SK-N-SH (cell line): ENCODE results near the gene INTS6. TPM values are rescaled to one million over a fixed set of nuclear protein-coding genes. Genes with fewer than 3 reads are reported as not detected.

ENCODE experiments used
- CTCF ChIA-PET: fragments of 300-600, 350-600 bp; formaldehyde crosslinking; extraction: SDS; loops from one replicate; lab custom pipeline; 2021; lab: Yijun Ruan, JAX
- POLR2A ChIA-PET: fragments of 350-600 bp; sonication (Branson Sonifier 250); formaldehyde crosslinking; extraction: SDS; loops from one replicate; lab custom pipeline; 2020; ENCODE audit warnings: antibody characterized with exemption, inconsistent platforms; lab: Yijun Ruan, JAX
- DNase-seq: peaks from one replicate; pipeline ENCODE4 v3.0.0; 2012
- H2AFZ ChIP-seq: fragments of 200-600 bp; sonication (generic); 2 replicates; pipeline ENCODE4 v1.8.1; 2016; ENCODE audit warnings: antibody characterized with exemption, mild to moderate bottlenecking, low read depth
- H3F3A ChIP-seq: fragments of 200-600 bp; sonication (generic); replicated peaks from 2 replicates; pipeline ENCODE3; 2016; ENCODE audit warnings: antibody characterized with exemption, mild to moderate bottlenecking; ENCODE audit not compliant: insufficient read depth
- H3K27ac ChIP-seq, 2 experiments: fragments of 200-500 bp in 1 of 2; fragments of 200-600 bp in 1 of 2; sonication (Bioruptor generic) in 1 of 2; sonication (generic), shearing (Covaris generic) in 1 of 2; 2 replicates each; pipeline versions ENCODE4 v1.5.1 to v1.6.1; 2014 to 2016; ENCODE audit warnings: low read depth in 2 of 2, inconsistent platforms in 1 of 2, low read length in 1 of 2, mild to moderate bottlenecking in 1 of 2, mixed read lengths in 1 of 2
- H3K27me3 ChIP-seq: fragments of 200-600 bp; sonication (generic), shearing (Covaris generic); 2 replicates; pipeline ENCODE4 v1.6.1; 2016; ENCODE audit warnings: mixed run types; ENCODE audit not compliant: insufficient read depth
- H3K36me3 ChIP-seq, 2 experiments: fragments of 200-500 bp in 1 of 2; fragments of 200-600 bp in 1 of 2; sonication (Bioruptor generic) in 1 of 2; sonication (generic) in 1 of 2; replicated peaks in 1 of 2; 2 replicates each; pipeline versions ENCODE3 to v1.5.1; 2014 to 2016; ENCODE audit warnings: low read length in 1 of 2, mild to moderate bottlenecking in 1 of 2; ENCODE audit not compliant: insufficient read depth in 2 of 2, control insufficient read depth in 1 of 2
- H3K4me1 ChIP-seq, 2 experiments: fragments of 200-500 bp in 1 of 2; fragments of 200-600 bp in 1 of 2; sonication (Bioruptor generic) in 1 of 2; sonication (generic), shearing (Covaris generic) in 1 of 2; 2 replicates each; pipeline versions ENCODE4 v1.5.1 to v1.6.1; 2014 to 2016; ENCODE audit warnings: low read depth in 1 of 2, low read length in 1 of 2, mixed run types in 1 of 2; ENCODE audit not compliant: insufficient read depth in 2 of 2, control insufficient read depth in 1 of 2
- H3K4me2 ChIP-seq: fragments of 200-600 bp; sonication (generic), shearing (Covaris generic); 2 replicates; pipeline ENCODE4 v1.6.1; 2017; ENCODE audit warnings: mixed run types
- H3K4me3 ChIP-seq, 2 experiments: fragments of 200-500 bp in 1 of 2; fragments of 200-600 bp in 1 of 2; sonication (Bioruptor generic) in 1 of 2; sonication (generic), shearing (Covaris generic) in 1 of 2; 2 replicates each; pipeline versions ENCODE4 v1.5.1 to v1.8.1; 2014 to 2016; ENCODE audit warnings: low read depth in 2 of 2, inconsistent platforms in 1 of 2, low read length in 1 of 2, mild to moderate bottlenecking in 1 of 2, mixed read lengths in 1 of 2, moderate library complexity in 1 of 2
- H3K79me2 ChIP-seq: fragments of 200-600 bp; sonication (generic); 2 replicates; pipeline ENCODE4 v1.8.1; 2017; ENCODE audit warnings: mild to moderate bottlenecking; ENCODE audit not compliant: insufficient read depth
- H3K9ac ChIP-seq: fragments of 200-600 bp; sonication (generic); 2 replicates; pipeline ENCODE4 v1.6.1; 2017; ENCODE audit warnings: mixed run types
- H3K9me2 ChIP-seq: fragments of 200-600 bp; sonication (generic); 2 replicates; pipeline ENCODE4 v1.6.1; 2017; ENCODE audit warnings: mixed run types
- H3K9me3 ChIP-seq: fragments of 200-600 bp; sonication (generic); 2 replicates; pipeline ENCODE4 v1.6.1; 2017; ENCODE audit warnings: mixed run types, mild to moderate bottlenecking, moderate library complexity
- H4K20me1 ChIP-seq: fragments of 200-600 bp; sonication (generic); 2 replicates; pipeline ENCODE4 v1.6.1; 2017; ENCODE audit warnings: mild to moderate bottlenecking, mixed run types; ENCODE audit not compliant: insufficient read depth
- ELF1 ChIP-seq: IDR thresholded peaks from 2 replicates; pipeline ENCODE4 v1.4.0; 2012
- EP300 ChIP-seq, 2 experiments: IDR thresholded peaks; 2 replicates each; pipeline versions ENCODE4 v1.4.0 to v1.6.1; 2012; ENCODE audit warnings: borderline replicate concordance in 1 of 2, low read depth in 1 of 2, low read length in 1 of 2
- FOSL2 ChIP-seq: IDR thresholded peaks from 2 replicates; pipeline ENCODE4 v1.4.0; 2012; ENCODE audit warnings: low read depth, mild to moderate bottlenecking, moderate library complexity, borderline replicate concordance
- JUND ChIP-seq: IDR thresholded peaks from 2 replicates; pipeline ENCODE4 v1.4.0; 2012
- MEF2A ChIP-seq: IDR thresholded peaks from 2 replicates; pipeline ENCODE4 v1.4.0; 2012; ENCODE audit warnings: low read depth, borderline replicate concordance
- NFIC ChIP-seq: IDR thresholded peaks from 2 replicates; pipeline ENCODE4 v1.4.0; 2012; ENCODE audit warnings: borderline replicate concordance
- NRF1 ChIP-seq: IDR thresholded peaks from 2 replicates; pipeline ENCODE4 v1.6.1; 2012; ENCODE audit warnings: low read depth, mild to moderate bottlenecking, low read length
- RAD21 ChIP-seq: IDR thresholded peaks from 2 replicates; pipeline ENCODE4 v1.6.1; 2012; ENCODE audit warnings: mild to moderate bottlenecking, low read length
- RCOR1 ChIP-seq: fragments of 150-350 bp; IDR thresholded peaks from 2 replicates; pipeline ENCODE4 v1.6.1; 2017; ENCODE audit warnings: antibody characterized with exemption, low read length
- SIN3A ChIP-seq: IDR thresholded peaks from 2 replicates; pipeline ENCODE4 v1.6.1; 2012; ENCODE audit warnings: low read depth, mild to moderate bottlenecking, low read length, moderate library complexity, borderline replicate concordance
- TAF1 ChIP-seq: IDR thresholded peaks from 2 replicates; pipeline ENCODE4 v1.6.1; 2012; ENCODE audit warnings: low read depth, mild to moderate bottlenecking, low read length, moderate library complexity, borderline replicate concordance
- YY1 ChIP-seq: IDR thresholded peaks from 2 replicates; pipeline ENCODE4 v1.4.0; 2012; ENCODE audit warnings: low read depth, mild to moderate bottlenecking
- WGBS: methylation state at CpG from one replicate; pipeline ENCODE4 v1.1.6; 2017; ENCODE audit warnings: low lambda C conversion rate; 5-methylcytosine and 5-hydroxymethylcytosine counted together
- polyA plus RNA-seq, 3 experiments: library from polyadenylated mRNA; depleted of rRNA; stranded (reverse); fragments of >200 nt; gene quantifications; 2 replicates each; pipeline ENCODE4 v1.2.3, GENCODE V29; 2012
- TF ChIP-seq, protein P1 (sequence below): IDR thresholded peaks from 2 replicates; pipeline ENCODE4 v1.4.0; 2012; ENCODE audit warnings: low read depth, borderline replicate concordance
- TF ChIP-seq, protein P2 (sequence below): IDR thresholded peaks from 2 replicates; pipeline ENCODE4; 2012
- TF ChIP-seq, protein P3 (sequence below): fragments of 150-350 bp; IDR thresholded peaks from 2 replicates; pipeline ENCODE4 v1.6.1; 2016; ENCODE audit warnings: mild to moderate bottlenecking, low read depth, low read length
- TF ChIP-seq, protein P4 (sequence below): IDR thresholded peaks from 2 replicates; pipeline ENCODE4 v1.4.0; 2012; ENCODE audit warnings: low read depth, borderline replicate concordance

Gene INTS6
- polyA plus RNA-seq, 1 of the 3 experiments (the other 2 are of a cell fraction): 7.7 TPM

DNA sequence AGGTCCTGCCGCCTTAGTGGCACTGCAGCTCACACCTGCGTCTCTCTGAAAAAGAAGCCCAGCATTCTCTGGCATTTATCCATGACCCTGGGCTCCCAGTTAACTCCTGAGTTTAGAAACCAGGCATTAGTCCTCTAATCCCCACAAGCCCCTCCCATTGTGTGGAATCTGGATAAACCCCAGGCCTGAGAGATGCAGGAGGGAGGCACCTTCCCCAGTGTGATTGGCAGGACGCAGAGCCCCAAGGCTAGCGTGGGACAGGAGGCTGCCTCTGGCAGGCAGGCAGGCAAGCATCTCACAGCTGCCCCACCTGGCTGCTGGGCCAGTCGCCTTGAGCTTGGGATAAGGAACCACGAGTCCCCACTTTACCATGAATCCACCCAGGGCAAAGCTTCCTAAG is 124.3 kb downstream of the INTS6 start:
- POLR2A ChIA-PET: no interaction called here

More for the DNA sequence above, 124.3 kb downstream of the INTS6 start:
- TF ChIP-seq TAF1 (no peak), MEF2A (no peak), RAD21 (no peak), EP300 (IDR thresholded peaks at IDR 0.05; ENCODE audit: borderline replicate concordance in 1 of 2, low read depth in 1 of 2, low read length in 1 of 2) (no peak), ELF1 (no peak), YY1 (no peak), RCOR1 (no peak), NFIC (no peak), JUND (no peak), NRF1 (no peak), FOSL2 (no peak), SIN3A (no peak)
- TF ChIP-seq, protein P1, sequence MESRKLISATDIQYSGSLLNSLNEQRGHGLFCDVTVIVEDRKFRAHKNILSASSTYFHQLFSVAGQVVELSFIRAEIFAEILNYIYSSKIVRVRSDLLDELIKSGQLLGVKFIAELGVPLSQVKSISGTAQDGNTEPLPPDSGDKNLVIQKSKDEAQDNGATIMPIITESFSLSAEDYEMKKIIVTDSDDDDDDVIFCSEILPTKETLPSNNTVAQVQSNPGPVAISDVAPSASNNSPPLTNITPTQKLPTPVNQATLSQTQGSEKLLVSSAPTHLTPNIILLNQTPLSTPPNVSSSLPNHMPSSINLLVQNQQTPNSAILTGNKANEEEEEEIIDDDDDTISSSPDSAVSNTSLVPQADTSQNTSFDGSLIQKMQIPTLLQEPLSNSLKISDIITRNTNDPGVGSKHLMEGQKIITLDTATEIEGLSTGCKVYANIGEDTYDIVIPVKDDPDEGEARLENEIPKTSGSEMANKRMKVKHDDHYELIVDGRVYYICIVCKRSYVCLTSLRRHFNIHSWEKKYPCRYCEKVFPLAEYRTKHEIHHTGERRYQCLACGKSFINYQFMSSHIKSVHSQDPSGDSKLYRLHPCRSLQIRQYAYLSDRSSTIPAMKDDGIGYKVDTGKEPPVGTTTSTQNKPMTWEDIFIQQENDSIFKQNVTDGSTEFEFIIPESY: no peak
- TF ChIP-seq, protein P2, sequence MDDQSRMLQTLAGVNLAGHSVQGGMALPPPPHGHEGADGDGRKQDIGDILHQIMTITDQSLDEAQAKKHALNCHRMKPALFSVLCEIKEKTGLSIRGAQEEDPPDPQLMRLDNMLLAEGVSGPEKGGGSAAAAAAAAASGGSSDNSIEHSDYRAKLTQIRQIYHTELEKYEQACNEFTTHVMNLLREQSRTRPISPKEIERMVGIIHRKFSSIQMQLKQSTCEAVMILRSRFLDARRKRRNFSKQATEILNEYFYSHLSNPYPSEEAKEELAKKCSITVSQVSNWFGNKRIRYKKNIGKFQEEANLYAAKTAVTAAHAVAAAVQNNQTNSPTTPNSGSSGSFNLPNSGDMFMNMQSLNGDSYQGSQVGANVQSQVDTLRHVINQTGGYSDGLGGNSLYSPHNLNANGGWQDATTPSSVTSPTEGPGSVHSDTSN: no peak
- TF ChIP-seq, protein P3, sequence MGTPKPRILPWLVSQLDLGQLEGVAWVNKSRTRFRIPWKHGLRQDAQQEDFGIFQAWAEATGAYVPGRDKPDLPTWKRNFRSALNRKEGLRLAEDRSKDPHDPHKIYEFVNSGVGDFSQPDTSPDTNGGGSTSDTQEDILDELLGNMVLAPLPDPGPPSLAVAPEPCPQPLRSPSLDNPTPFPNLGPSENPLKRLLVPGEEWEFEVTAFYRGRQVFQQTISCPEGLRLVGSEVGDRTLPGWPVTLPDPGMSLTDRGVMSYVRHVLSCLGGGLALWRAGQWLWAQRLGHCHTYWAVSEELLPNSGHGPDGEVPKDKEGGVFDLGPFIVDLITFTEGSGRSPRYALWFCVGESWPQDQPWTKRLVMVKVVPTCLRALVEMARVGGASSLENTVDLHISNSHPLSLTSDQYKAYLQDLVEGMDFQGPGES: no peak
- TF ChIP-seq, protein P4, sequence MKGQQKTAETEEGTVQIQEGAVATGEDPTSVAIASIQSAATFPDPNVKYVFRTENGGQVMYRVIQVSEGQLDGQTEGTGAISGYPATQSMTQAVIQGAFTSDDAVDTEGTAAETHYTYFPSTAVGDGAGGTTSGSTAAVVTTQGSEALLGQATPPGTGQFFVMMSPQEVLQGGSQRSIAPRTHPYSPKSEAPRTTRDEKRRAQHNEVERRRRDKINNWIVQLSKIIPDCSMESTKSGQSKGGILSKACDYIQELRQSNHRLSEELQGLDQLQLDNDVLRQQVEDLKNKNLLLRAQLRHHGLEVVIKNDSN: no peak
- H3K9me2 ChIP-seq: no peaks in the 10 kb centered on the region
- H3K4me1 ChIP-seq: peaks cover 0 to 4% of the 10 kb centered on the region in 2 experiments; a peak in 1 of 4 replicates
- H3K4me3 ChIP-seq: no peak overlapping the region
- CTCF ChIA-PET: interaction anchor here (0.9 to 1.5 kb wide), 2 partner anchors 18 to 203 kb away, joined by 3 to 8 read pairs; no protein-coding TSS in a partner anchor
- H3K36me3 ChIP-seq: no peaks in the 10 kb centered on the region
- no peak overlapping the region for H3K4me2 ChIP-seq
- WGBS: 90% methylated on average over 3 of the region's 6 CpGs
- H3K79me2 ChIP-seq: no peaks in the 10 kb centered on the region
- H3K9ac ChIP-seq: no peak overlapping the region
- DNase-seq: no peak
- no peaks in the 10 kb centered on the region for H3K27me3 ChIP-seq
- H2AFZ ChIP-seq: no peak overlapping the region
- H3K27ac ChIP-seq: no peak overlapping the region
- no peaks in the 10 kb centered on the region for H3F3A ChIP-seq
- H3K9me3 ChIP-seq: no peaks in the 10 kb centered on the region
- H4K20me1 ChIP-seq: no peaks in the 10 kb centered on the region
